HepG2 (cell line): ENCODE results near the gene FOXN3.

Source experiments
- ATM ChIP-seq: fragments of 450-650 bp; IDR thresholded peaks from 2 replicates; pipeline ENCODE4 v1.7.1; 2017; ENCODE audit warnings: mild to moderate bottlenecking, borderline replicate concordance
- EZH2 ChIP-seq: conservative IDR thresholded peaks from 2 replicates; pipeline ENCODE4 v1.6.1; 2012; ENCODE audit warnings: mild to moderate bottlenecking, low read depth, low read length, moderate library complexity
- MTA3 ChIP-seq: sonication (generic); formaldehyde crosslinking; IDR thresholded peaks from 2 replicates; pipeline ENCODE4 v1.4.0; 2020; ENCODE audit warnings: missing genetic modification reagents
- RAD21 ChIP-seq: fragments of 450-650 bp; formaldehyde crosslinking; IDR thresholded peaks from 2 replicates; pipeline ENCODE4 v1.5.0; 2020; ENCODE audit warnings: mild to moderate bottlenecking
- RBAK ChIP-seq: sonication (generic); formaldehyde crosslinking; IDR thresholded peaks from 2 replicates; pipeline ENCODE4 v1.5.1; 2020; ENCODE audit warnings: mild to moderate bottlenecking, missing genetic modification reagents
- SUZ12 ChIP-seq: fragments of 150-350 bp; IDR thresholded peaks from 2 replicates; pipeline ENCODE4 v1.6.1; 2014; ENCODE audit warnings: low read depth, low read length
- TCF7L2 ChIP-seq: IDR thresholded peaks from 2 replicates; pipeline ENCODE4 v1.6.1; 2011; ENCODE audit warnings: mild to moderate bottlenecking, low read depth, low read length, moderate library complexity
- ZHX1 ChIP-seq: sonication (generic); formaldehyde crosslinking; IDR thresholded peaks from 2 replicates; pipeline ENCODE4 v1.8.1; 2022; ENCODE audit warnings: low read depth, mild to moderate bottlenecking, missing genetic modification reagents
- ZNF354B ChIP-seq: sonication (generic); formaldehyde crosslinking; IDR thresholded peaks from 2 replicates; pipeline ENCODE4 v1.8.0; 2022; ENCODE audit warnings: mild to moderate bottlenecking, missing genetic modification reagents
- ZNF670 ChIP-seq: sonication (generic); formaldehyde crosslinking; IDR thresholded peaks from 2 replicates; pipeline ENCODE4 v1.8.0; 2022; ENCODE audit warnings: mild to moderate bottlenecking, missing genetic modification reagents, borderline replicate concordance
- ZZZ3 ChIP-seq: sonication (generic); formaldehyde crosslinking; IDR thresholded peaks from 2 replicates; pipeline ENCODE4 v1.4.0; 2020; ENCODE audit warnings: missing genetic modification reagents, mild to moderate bottlenecking, borderline replicate concordance
- TF ChIP-seq, protein P1 (sequence below): IDR thresholded peaks from 2 replicates; pipeline ENCODE4 v1.6.1; 2016

DNA sequence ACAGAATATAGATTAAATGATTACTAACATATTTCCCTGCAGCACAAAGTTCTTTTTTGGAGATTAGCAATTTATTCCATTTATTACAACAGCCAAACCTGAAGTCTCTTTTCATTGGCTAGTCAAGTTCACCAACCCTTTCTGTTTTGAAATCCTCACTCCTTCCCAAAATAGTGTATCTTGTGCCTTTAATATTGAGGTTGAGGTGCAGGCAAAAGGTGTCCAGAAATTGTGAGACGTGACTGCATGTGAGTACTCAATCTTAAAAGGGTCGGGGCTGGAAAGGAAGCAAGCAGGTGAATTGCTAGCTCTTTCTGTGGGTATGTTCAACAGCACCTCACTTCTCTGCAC, 11.1 kb upstream of the FOXN3 start:
- no peak for TF ChIP-seq EZH2
- TF ChIP-seq ZNF670 (CRISPR knock-in tag): no peak
- no peak for TF ChIP-seq MTA3 (CRISPR knock-in tag)
- no peak for TF ChIP-seq SUZ12
- TF ChIP-seq ZZZ3 (CRISPR knock-in tag): no peak
- TF ChIP-seq RBAK (CRISPR knock-in tag): no peak
- TF ChIP-seq ZNF354B (CRISPR knock-in tag): no peak
- TF ChIP-seq TCF7L2: no peak
- TF ChIP-seq ZHX1 (CRISPR knock-in tag): no peak
- TF ChIP-seq, protein P1, sequence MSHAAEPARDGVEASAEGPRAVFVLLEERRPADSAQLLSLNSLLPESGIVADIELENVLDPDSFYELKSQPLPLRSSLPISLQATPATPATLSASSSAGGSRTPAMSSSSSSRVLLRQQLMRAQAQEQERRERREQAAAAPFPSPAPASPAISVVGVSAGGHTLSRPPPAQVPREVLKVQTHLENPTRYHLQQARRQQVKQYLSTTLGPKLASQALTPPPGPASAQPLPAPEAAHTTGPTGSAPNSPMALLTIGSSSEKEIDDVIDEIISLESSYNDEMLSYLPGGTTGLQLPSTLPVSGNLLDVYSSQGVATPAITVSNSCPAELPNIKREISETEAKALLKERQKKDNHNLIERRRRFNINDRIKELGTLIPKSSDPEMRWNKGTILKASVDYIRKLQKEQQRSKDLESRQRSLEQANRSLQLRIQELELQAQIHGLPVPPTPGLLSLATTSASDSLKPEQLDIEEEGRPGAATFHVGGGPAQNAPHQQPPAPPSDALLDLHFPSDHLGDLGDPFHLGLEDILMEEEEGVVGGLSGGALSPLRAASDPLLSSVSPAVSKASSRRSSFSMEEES (CRISPR knock-in tag): no peak
- no peak for TF ChIP-seq ATM
- TF ChIP-seq RAD21: no peak
